NOMO-1 (cell line): ENCODE data around the gene PISD.
"Not testable (repeated sequence)": the region's sequence is repeated elsewhere in the genome, so short reads cannot be mapped to it uniquely, and the experiment has no call there.

Experiments
- DNase-seq, 2 experiments: peaks; one replicate each; lab custom pipeline; 2025; ENCODE audit not compliant: unreplicated experiment in 2 of 2; lab: John Stamatoyannopoulos, UW

PISD gene

GRCh38 chr22:31611061-31611760, 50.8 kb downstream of the PISD start:
- no peak for DNase-seq

DNA sequence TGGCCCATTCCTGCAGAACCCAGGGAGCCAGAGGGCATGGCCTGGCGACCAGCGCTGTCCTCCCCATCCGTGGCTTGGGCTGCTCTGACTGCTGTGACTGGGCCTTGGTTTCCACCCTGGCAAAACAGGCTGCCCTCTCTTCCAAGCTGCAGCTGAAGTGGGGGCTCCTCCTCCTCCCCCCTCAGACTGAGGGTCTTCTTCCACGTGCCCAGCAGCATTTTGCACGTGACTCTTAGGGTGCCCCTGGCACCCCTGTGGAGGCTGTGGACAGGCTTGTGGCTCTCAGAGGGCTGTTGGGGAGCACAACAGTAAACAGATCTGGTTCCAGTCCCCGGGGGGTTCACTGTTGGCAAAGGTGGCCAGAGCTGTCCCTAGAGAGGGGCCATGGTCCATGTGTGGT, 51.4 kb downstream of the PISD start:
- no peak for DNase-seq

GRCh38 chr22:31609716-31610115, 52.3 kb downstream of the PISD start:
- no peak for DNase-seq

- no peak for DNase-seq
These were observed 54.3 kb downstream of the PISD start for GRCh38 chr22:31607696-31608095.

GRCh38 chr22:31605851-31606585, 56.0 kb downstream of the PISD start:
- no peak for DNase-seq

GRCh38 chr22:31604746-31605705, 57.0 kb downstream of the PISD start:
- no peak for DNase-seq

DNA sequence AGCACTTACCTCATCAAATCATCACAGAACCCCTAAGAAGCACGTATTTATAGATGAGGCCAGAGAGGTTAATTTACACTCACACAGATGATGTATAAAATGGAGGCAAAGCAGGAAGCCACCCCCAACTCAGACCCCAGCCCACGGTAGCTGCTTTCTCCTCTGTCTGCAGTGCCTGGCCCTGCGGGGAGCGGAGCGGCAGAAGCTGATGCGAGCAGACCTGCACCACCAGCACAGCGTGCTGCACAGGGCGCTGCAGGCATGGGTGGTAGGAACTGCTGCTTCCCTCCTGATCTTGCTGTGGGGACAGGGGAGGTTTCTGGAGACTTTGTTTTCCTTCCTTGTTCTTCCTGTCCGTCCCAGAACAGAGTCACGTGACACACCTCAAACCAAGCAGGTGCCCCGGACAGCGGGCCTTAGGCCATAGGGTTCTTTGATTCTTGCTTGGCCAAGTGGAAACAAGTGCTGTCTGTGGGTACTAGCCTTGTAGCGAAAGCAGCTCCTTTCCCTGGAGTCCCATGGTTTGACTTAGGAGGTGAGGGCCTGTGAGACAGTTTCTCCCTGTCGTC, 57.8 kb downstream of the PISD start:
- DNase-seq = no peak

DNA sequence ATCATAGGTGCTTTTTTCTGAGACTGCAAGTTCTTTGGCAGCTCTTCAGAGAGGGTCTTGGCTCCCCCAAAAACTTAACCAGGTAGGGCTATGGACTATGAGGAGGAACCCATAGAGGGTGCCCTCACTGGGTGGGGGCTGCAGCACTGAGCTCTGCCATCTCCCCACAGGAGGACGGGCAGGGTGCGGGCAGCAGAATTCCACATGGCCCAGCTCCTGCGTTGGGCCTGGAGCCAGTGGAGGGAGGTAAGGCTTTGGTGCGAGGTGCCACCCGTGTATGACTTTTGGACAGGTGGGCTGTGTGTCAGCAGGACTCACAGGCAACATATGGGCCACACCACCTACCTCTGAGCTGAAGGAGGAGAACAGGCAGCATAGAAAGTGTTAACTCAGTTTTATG, 58.4 kb downstream of the PISD start:
- DNase-seq = no peak

DNA sequence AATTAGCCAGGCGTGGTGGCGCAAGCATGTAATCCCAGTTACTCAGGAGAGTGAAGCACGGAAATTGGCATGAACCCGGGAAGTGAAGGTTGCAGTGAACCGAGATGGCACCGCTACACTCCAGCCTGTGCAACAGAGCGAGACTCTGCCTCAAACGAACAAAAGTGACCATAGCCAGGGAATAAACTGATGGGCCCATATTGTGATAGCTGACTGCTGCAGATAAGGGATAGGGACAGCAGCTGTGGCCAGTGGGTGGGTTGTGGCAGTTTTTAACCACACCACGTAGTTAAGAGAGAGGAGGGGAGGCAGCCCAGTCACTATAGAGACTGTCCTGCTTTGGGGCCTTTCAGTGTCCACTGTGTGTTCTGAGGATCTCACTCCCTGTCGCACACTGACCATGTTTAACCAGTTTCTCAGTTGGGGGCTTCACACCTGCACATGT, 58.9 kb downstream of the PISD start:
- no peak for DNase-seq

DNA sequence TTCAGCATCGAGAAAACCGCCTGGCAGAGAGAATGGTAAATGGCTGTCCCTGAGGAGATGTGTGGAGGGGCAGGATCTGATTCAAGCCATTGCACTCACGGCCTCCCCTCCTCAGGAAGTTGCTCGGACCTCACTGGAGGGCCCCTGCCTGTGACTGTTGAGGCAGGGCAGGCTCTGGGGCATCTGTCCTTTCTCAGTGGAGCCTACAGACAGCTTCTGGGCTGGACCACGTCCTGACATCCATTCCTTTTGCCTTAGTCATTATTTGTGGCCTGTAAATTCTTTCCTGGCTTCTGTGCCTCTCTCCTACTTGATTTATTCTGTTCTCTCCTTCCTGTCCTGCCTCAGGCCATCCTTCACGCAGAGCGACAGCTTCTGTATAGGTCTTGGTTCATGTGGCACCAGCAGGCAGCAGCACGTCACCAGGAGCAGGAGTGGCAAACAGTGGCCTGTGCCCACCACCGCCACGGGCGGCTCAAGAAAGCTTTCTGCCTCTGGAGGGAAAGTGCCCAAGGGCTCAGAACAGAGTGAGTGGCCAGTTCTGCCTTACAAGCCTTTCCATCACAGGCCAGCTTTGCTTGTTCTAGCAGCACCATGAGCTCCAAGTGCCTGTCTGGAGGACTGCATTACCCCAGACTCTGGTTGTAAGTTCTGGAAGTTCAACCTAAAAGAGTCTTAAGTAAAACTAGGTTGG, 59.6 kb downstream of the PISD start:
- DNase-seq = no peak

DNA sequence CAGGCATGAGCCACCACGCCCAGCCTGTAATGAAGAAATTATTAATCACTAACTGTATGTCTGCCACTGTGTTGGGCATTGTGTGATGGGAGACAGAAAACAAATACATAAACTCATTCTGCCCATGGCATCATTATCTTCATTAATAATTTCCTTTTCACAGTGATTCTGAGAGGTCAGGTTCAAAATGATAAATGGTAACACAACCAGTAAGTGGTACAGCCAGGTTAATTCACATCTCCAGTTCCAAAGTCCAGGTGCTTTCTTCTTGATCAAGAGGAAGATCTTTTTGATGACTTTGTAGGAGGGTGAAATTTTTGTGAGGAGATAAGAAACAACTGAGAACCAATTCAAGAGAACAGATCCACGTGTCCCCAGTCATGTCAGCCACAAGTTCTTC, 66.7 kb downstream of the PISD start:
- no peak for DNase-seq

- DNase-seq = not testable (repeated sequence)
These were observed 71.9 kb downstream of the PISD start for GRCh38 chr22:31590161-31590560.

DNA sequence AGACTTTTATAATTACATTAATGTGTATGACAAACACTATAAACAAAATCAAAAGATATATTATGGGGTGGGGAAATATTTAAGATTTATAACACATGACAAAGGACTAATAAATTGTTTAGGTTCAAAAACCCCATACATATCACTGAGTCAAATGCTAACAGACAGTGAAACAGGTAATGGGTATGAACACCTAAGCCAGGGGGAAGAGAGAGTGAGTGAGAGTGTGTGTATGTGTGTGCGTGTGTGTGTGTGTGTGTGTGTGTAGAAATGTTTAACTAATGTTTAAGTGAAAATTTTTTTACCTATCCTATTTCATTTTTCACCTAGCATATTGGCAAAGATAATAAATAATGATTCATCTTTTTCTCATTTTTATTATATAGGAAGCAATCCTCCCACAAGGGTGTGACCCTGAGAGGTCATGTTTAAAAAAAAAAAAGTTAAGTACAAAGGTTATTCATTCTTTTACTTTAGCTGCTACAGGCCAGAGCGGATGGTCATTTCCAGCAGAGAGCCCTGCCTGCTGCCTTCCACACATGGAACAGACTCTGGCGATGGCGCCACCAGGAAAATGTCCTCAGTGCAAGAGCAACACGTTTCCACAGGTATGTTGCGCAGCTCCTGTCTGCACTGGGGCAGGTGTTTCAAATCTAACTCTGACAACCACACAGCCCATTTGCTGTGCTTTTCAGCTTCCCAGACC, 72.9 kb downstream of the PISD start:
- DNase-seq = no peak

- no peak for DNase-seq
These were observed 75.7 kb downstream of the PISD start for GRCh38 chr22:31586137-31586920.

- DNase-seq = no peak
These were observed 76.7 kb downstream of the PISD start for GRCh38 chr22:31585161-31585859.

DNA sequence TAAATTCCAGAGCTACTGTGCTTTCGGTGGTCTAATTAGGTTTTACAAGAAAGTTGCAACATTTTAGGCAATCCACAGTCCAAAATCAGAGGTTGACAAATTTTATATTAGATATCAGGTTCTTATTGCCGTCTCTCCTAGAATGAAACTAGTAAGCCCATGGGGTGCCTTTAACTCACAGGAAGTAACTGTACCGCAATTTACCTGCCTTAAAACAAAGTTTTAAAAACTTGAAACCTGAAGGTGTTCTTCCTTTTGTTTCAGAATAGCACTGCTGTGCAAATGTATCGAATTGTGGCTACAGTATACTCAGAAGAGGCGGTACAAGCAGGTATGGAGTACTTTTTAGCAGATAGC, 77.2 kb downstream of the PISD start:
- DNase-seq = no peak

GRCh38 chr22:31583861-31584485, 78.0 kb downstream of the PISD start:
- DNase-seq = no peak

- DNase-seq = no peak
These were observed 82.2 kb downstream of the PISD start for GRCh38 chr22:31579835-31580242.
